ENCODE measurements around the gene MYOM1.

Gene MYOM1

DNA sequence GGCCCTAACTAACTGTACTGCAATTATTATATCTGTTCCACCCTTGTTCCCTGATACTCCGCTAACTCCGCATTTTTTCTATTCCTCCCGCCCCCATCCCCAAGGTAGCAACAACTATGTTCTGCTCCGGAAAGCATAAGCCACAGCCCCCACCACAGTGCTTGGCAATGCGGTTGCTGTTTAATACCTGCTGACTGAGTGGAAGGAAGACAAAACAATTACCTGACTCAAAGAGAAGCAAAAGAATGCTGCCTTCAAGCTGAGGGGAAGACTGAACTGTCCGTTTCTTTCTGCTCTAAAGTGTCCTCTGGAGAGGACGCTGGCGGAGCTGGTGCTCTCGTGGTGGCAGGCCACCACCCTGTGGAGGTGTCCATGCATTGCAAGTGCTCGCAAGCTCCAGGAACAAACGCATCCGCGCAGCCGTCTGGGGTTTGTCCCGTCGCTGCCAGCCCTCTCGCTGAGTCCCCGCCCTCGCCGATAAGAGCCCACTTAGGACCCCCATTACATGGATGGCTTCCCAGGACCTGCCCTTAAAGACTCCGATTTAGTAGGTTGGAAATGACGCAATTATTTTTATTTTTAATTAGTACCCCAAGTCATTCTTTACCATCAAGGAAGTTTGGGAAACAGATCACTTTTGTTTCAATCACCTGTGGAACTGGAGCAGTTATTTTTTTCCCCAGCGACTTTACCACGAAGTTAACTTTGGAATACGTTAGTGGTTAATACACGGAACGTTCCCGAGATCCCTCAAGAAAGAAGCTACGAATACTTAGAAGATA, 26.3 kb upstream of the MYOM1 start:
- in situ Hi-C loops (cut with HindIII; ENCODE audit: low sequenced_read_pairs) = no loop called here
- no peak for DNase-seq (ENCODE audit: low read depth)
- TF ChIP-seq, protein P1, sequence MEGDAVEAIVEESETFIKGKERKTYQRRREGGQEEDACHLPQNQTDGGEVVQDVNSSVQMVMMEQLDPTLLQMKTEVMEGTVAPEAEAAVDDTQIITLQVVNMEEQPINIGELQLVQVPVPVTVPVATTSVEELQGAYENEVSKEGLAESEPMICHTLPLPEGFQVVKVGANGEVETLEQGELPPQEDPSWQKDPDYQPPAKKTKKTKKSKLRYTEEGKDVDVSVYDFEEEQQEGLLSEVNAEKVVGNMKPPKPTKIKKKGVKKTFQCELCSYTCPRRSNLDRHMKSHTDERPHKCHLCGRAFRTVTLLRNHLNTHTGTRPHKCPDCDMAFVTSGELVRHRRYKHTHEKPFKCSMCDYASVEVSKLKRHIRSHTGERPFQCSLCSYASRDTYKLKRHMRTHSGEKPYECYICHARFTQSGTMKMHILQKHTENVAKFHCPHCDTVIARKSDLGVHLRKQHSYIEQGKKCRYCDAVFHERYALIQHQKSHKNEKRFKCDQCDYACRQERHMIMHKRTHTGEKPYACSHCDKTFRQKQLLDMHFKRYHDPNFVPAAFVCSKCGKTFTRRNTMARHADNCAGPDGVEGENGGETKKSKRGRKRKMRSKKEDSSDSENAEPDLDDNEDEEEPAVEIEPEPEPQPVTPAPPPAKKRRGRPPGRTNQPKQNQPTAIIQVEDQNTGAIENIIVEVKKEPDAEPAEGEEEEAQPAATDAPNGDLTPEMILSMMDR (IDR thresholded peaks at IDR 0.05; ENCODE audit: low read depth, low read length, missing control alignments) = peak; percentile 84
- H3K4me3 ChIP-seq (ENCODE audit: low read depth, low read length) = peak overlapping the region; percentile 92

DNA sequence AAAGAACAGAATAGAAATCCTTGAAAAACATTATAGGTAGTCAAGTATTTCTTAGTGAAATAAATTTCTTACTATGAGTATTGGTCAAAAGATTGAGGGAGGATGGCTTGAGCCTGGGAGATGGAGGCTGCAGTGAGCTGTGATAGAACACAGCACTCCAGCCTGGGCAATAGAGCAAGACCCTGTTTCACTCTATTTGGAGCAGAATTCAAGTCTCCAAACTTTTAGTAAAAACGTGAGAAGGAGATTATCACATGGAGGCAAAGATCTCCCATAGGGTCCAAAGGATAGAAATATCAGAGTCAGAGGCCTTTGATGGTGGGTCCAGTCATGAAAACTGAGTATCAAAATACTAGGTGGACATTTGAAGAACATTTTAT, 25.4 kb upstream of the MYOM1 start:
- H3K4me3 ChIP-seq (ENCODE audit: low read depth, low read length) = no peak overlapping the region
- TF ChIP-seq, protein P1 (IDR thresholded peaks at IDR 0.05; ENCODE audit: low read depth, low read length, missing control alignments) = no peak
- no peak for DNase-seq (ENCODE audit: low read depth)
- in situ Hi-C loops (cut with HindIII; ENCODE audit: low sequenced_read_pairs) = no loop called here

DNA sequence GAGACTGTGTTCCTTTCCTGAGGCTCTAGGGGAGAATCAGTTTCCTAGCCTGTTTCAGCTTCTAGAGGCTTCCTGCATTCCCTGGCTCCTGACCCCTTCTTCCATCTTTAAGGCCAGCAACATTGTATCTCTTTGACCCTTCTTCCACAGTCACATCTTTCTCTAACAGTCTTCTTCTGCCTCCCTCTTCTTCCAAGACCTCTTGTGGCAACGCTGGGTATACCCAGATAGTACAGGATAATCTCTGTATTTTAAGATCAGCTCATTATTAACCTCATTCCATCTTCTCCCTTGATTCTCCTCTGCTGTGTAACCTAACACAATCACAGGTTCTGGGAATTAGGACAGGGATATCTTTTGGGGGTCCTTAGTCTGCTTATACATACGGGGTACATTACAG, 19.0 kb upstream of the MYOM1 start:
- TF ChIP-seq, protein P1 (IDR thresholded peaks at IDR 0.05; ENCODE audit: low read depth, low read length, missing control alignments) = peak; percentile 12
- in situ Hi-C loops (cut with HindIII; ENCODE audit: low sequenced_read_pairs) = no loop called here
- H3K4me3 ChIP-seq (ENCODE audit: low read depth, low read length) = no peak overlapping the region
- no peak for DNase-seq (ENCODE audit: low read depth)

DNA sequence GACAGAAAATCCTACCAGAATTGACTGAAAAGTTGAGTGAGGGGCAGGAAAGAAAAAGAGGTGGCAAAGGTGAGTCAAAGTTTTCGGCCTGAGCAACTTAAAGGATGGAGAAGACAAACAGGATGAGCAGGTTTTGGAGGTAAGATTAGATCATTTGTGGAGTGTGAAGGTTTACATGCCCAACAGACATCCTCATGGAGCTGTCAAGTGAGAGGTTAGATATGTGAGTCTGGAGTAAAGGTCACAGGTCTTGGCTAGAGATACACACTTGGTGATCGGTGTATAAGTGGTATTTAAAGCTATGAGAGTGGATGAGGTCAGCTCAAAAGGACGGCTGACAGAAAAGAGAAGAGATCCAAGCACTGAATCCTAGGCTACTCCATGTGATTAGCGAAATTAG, 16.7 kb upstream of the MYOM1 start:
- DNase-seq (ENCODE audit: low read depth) = no peak
- H3K4me3 ChIP-seq (ENCODE audit: low read depth, low read length) = no peak overlapping the region
- TF ChIP-seq, protein P1 (IDR thresholded peaks at IDR 0.05; ENCODE audit: low read depth, low read length, missing control alignments) = no peak
- in situ Hi-C loops (cut with HindIII; ENCODE audit: low sequenced_read_pairs) = no loop called here

DNA sequence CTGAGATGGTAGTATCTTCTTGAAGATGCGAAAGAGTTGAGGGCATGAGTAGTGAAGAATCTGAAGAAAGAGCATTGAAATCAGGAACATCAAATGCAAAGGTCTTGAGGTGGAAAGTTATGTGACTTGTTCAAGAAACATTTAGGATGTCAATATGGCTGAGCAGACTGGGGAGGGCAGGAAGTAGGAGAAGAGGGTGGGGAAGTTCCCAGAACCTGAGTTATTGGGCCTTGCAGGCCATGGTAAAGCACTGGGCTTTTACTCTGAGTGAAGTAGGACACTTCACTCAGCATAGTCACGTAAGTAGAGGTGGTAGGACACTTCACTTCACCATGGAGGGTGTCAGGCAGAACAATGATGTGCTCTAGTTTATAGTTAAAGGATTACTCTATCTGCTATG, 16.1 kb upstream of the MYOM1 start:
- no peak for DNase-seq (ENCODE audit: low read depth)
- TF ChIP-seq, protein P1 (IDR thresholded peaks at IDR 0.05; ENCODE audit: low read depth, low read length, missing control alignments) = no peak
- in situ Hi-C loops (cut with HindIII; ENCODE audit: low sequenced_read_pairs) = no loop called here
- no peak overlapping the region for H3K4me3 ChIP-seq (ENCODE audit: low read depth, low read length)

DNA sequence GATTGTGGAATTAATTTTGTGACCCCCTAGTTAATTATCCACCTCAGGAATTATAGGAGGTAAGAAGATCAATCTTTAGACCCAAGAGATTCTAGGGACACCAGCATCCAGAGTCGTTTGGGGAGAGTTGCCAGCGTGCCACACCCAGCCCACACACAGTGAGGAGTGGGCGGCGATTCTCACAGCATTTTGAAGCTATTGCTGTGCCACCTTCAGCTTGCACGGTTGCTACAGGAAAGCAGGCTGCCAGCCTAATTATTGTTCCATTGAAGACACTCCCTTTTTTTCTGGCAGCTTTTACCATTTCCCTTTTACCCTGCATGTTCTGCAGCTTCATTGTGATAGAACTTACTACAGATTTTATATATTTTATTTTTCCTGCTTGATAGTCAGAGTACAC, 14.7 kb upstream of the MYOM1 start:
- H3K4me3 ChIP-seq (ENCODE audit: low read depth, low read length) = no peak overlapping the region
- no peak for DNase-seq (ENCODE audit: low read depth)
- in situ Hi-C loops (cut with HindIII; ENCODE audit: low sequenced_read_pairs) = loop anchor here (5.0 kb wide), 1 partner anchor 52 kb away; no protein-coding TSS in a partner anchor
- TF ChIP-seq, protein P1 (IDR thresholded peaks at IDR 0.05; ENCODE audit: low read depth, low read length, missing control alignments) = no peak
